Measurements from ENCODE around the gene GPC5. TPM values are rescaled to one million over a fixed set of nuclear protein-coding genes. Genes with fewer than 3 reads are reported as not detected.

The GPC5 gene
- polyA plus RNA-seq, 3 donors = 2.7 to 4.4 (median 3.9) TPM

- no peak for DNase-seq
These were observed 956.8 kb downstream of the GPC5 start for GRCh38 chr13:92355213-92355612.

DNA sequence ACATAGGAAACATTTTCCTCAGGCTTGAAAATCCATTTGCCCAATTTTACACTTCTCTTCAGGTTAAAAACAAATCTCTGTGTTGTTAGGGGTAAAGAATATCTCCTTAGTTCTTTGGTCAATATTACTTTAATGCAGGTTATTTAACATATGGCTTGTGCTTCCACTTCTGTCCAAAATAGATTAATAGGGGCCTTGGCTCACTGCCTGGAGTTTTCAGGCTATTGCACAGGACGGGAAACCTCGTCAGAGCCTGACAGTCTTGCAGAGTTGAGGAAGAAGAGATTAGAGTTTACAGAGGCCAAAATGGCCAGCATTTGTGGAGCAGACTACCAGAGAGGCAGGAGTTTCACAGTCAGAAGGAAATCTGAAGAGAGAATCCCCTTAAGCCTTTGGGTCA is 964.3 kb downstream of the GPC5 start:
- DNase-seq = peak; percentile 61

DNA sequence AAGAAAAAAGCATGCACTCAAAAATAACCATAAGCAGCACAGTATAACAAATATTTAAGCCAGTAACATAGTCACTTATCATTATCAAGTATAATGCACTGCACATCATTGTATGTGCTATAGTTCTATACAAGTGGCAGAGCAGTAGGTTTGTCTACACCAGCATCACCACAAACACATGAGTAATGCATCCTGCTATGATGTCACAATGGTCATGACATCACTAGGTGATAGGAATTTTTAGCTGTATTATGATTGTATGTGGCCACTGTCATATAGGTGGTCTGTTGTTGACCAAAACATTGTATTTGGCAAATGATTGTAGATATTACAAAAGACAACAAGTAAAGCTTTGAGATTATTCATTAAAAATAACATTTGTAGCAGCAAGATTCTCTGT is 967.5 kb downstream of the GPC5 start:
- DNase-seq = no peak

GRCh38 chr13:92377396-92377795 is 979.0 kb downstream of the GPC5 start:
- no peak for DNase-seq

DNA sequence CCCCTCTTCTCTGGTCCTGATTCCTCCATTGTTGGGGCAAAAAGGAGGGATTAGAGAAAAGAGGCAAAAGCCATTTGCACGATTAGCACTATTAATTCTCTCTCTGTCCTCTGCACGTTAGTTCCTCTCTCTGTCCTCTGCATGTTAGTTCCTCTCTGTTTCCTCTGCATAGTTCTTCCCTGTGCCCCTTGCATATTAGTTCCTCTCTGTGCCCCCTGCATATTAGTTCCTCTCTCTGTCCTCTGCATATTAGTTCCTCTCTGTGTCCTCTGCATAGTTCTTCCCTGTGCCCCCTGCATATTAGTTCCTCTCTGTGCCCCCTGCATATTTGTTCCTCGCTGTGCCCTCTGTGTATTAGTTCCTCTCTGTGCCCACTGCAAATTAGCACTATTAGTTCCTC is 981.0 kb downstream of the GPC5 start:
- no peak for DNase-seq

GRCh38 chr13:92384410-92384809 is 986.0 kb downstream of the GPC5 start:
- DNase-seq = no peak

DNA sequence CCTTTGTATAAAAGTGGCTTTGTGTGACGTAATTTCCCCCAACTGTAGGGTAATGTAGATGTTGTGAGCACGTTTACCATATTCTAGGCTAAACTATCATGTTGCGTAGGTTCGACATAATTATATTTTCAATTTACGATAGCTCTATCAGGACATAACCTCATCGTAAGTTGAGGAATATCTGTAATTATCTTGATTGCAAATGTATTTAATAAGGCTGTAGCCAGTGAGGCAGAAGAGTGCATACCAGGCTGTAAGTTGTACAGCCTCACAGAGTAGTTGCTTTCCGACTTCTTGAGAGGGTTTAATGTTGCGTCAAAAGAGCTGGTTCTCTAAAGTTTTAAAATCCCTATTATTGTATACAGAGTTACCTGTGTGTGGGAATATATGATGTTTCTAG is 988.8 kb downstream of the GPC5 start:
- no peak for DNase-seq

DNA sequence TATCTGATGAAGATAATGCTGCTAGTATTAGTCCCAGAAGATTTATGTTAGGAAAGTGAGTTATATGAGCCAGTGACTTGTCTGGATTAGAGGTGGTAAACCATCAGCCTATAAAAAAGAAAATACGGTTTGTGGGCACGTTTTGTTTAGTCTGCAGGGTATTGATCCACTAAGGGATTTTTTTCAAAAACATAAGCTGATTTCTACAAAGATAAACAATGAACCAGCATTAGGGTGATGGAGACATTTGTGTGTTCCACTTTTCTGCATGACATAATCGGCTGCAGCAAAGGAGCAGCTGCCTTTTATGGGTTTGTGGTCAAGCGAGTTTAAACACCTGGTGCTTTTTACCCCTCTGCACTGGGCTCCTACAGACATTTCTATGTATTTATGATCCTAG is 991.8 kb downstream of the GPC5 start:
- DNase-seq = peak; percentile 24

GRCh38 chr13:92403606-92404005 is 1005.2 kb downstream of the GPC5 start:
- DNase-seq = no peak

GRCh38 chr13:92407858-92408257 is 1009.4 kb downstream of the GPC5 start:
- no peak for DNase-seq

GRCh38 chr13:92412481-92412880 is 1014.1 kb downstream of the GPC5 start:
- no peak for DNase-seq

- no peak for DNase-seq
These were observed 1014.6 kb downstream of the GPC5 start for GRCh38 chr13:92412996-92413395.

DNA sequence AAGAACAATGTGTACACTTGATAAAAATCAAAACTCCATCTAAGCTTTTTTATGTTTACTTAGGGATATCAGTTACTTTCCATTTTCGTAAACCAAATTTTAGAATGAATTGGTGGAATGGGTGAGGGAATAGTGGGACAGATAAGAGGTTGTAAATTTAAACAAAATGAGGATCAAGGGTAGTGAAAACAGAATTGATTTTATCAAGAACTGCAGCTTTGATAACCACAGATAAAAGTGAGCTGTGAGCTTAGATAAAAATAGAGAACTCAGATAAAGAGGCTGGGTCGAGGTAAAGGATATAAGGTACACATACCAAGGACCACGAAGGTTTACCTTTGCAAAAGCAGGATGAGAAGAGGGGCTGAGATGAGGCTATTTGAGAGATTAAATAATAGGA is 1015.0 kb downstream of the GPC5 start:
- no peak for DNase-seq

DNA sequence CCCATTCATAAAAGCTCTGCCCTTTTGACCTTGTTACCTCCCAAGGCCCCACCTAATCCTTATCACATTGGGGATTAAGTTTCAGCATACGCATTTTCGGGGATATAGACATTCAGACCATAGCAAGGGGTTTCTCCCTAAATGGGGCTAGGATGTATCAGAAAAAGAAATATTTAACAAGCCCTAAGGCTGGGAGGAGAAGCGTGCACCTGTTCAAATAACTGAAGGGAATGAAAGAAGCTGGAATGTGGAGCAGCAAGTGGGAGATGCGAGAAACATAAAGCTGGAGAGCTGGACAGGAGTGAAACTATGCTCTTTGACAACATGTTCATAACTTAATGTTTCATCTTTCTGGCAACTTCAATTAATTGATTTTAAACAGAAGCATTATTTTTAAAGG is 1016.4 kb downstream of the GPC5 start:
- DNase-seq = no peak

DNA sequence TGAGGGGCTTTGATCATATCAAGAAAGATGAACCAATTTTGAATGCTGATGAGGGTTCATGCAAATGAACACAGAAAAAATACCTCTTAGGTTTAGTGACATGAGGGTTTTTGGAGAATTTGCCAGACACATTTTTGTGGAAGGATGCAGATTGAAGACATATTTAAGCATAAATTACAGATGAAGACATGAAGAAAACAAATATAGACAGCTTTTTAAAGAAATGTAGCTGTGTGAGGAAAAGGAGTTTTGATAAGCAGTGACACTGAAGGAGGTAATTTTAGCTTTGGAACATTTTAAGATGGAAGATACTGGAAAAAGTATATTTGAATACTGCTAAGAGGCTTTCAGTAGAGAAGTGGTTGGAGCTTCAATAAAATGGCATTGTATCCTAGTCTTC is 1017.4 kb downstream of the GPC5 start:
- no peak for DNase-seq

GRCh38 chr13:92418818-92419412 is 1020.5 kb downstream of the GPC5 start:
- no peak for DNase-seq

- DNase-seq = no peak
These were observed 1030.8 kb downstream of the GPC5 start for GRCh38 chr13:92429231-92429630.

DNA sequence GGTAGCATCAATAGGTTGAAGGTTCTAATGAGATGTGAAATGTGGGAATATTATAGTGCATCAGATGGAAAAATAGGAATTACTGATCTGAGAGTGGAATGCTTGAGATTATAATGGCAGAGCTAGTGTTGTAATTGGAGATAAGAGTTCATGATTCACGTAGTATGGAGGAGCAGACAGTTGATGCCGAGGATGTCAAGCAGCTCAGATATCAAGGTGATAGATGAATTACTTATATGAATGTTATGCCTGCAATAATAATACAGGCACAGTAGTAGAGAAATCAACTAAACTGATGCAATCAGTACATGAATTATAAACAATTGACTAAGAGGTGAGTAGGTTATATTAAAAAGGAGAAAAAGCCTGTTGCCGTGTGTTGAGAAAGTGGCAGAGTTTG is 1035.0 kb downstream of the GPC5 start:
- DNase-seq = no peak

GRCh38 chr13:92433963-92434362 is 1035.5 kb downstream of the GPC5 start:
- DNase-seq = no peak

- DNase-seq = no peak
These were observed 1038.5 kb downstream of the GPC5 start for GRCh38 chr13:92436924-92437323.

GRCh38 chr13:92444244-92444643 is 1045.8 kb downstream of the GPC5 start:
- no peak for DNase-seq

DNA sequence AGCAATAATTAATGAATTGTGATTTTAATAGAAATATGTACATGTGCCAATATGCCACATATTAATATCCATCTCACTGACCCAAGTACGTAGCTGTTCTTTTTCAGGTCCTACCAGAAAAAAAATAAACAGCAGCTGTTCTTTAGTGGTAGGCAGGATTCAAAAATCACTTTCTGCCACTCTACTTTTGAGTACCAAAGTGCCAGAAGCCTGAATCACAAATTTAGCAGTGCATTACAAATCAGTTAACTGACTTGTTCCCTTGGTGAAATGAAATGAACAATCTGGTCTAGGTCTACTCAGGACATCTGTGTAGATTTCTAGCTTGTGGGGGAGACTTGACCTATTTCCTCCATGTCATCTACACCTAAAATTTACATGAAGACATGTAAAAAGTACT is 1052.6 kb downstream of the GPC5 start:
- DNase-seq = no peak

DNA sequence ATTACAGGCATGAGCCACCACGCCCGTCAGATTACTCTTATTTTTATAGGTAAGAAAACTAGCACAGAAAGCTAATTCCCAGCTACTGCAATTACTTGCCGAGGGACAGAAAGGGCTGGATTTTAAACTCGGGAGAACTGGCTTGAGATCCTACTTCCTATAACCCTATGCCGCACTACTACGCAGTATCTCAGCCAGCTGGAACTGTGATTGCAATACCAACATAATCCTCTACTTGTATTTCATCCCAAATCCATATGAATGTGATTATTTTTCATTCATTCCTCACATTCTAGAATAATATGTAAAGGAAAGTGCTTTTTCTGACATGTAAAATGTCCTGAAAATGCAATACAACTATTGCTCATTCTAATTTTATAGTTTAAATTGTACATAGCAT is 1054.4 kb downstream of the GPC5 start:
- no peak for DNase-seq

DNA sequence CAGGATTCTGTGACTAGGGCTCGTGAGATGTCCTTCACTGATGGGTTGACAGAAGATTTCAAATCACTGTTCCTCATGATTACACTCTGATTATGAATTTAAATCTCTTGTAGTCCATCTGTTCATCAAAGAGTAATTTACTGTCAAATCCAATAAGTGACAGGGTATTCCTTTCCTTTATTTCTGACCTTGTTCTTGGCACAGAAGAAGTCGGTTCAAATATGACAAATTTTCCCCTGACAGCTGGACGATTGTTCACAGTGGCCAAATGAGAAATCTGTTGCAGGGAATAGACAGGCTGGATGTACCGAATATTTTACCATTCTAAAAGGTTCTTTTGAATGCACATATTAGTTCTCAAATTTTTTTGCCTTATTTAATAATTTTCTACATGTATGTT is 1060.9 kb downstream of the GPC5 start:
- DNase-seq = no peak

DNA sequence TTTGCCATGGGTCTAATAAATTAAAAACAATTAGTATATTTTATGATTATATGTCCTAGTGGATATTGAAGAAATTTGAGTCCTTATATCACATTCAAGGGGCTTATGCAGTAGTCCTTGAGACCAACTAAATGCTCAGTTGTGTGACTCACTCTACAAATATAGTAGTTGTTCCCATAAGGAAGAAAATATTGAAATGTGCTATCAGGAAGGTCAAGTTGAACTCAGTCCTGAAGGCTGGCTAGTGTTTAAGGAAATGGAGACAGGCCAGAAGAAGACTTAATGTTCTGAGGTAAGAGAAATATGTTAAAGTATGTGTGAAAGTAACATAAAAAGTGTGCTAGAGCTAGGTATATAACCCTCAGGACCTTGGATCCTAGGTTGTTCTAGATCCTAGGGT is 1062.1 kb downstream of the GPC5 start:
- no peak for DNase-seq

Measured in renal pelvis (tissue), 4 donors.